GM13977 (cell line): ENCODE data around the gene ASTL.

Experiments used
- DNase-seq: peaks from one replicate; pipeline ENCODE4 v3.0.0; 2012; ENCODE audit warnings: low spot score
- in situ Hi-C: fragments of 300-500 bp; cut with MboI; formaldehyde crosslinking; loops from one replicate; pipeline ENCODE4 v1.12.0; 2022; ENCODE audit warnings: low sequenced_read_pairs, low pct_unique_long_range_greater_than_20kb, mixed read lengths, inconsistent platforms; ENCODE audit not compliant: unreplicated experiment
- TF ChIP-seq, protein P1 (sequence below): IDR thresholded peaks from 2 replicates; pipeline ENCODE4 v1.5.1; 2012; ENCODE audit warnings: mild to moderate bottlenecking, control low read depth; ENCODE audit not compliant: insufficient read depth; ENCODE audit errors: extremely low read depth, missing control alignments

Gene ASTL

DNA sequence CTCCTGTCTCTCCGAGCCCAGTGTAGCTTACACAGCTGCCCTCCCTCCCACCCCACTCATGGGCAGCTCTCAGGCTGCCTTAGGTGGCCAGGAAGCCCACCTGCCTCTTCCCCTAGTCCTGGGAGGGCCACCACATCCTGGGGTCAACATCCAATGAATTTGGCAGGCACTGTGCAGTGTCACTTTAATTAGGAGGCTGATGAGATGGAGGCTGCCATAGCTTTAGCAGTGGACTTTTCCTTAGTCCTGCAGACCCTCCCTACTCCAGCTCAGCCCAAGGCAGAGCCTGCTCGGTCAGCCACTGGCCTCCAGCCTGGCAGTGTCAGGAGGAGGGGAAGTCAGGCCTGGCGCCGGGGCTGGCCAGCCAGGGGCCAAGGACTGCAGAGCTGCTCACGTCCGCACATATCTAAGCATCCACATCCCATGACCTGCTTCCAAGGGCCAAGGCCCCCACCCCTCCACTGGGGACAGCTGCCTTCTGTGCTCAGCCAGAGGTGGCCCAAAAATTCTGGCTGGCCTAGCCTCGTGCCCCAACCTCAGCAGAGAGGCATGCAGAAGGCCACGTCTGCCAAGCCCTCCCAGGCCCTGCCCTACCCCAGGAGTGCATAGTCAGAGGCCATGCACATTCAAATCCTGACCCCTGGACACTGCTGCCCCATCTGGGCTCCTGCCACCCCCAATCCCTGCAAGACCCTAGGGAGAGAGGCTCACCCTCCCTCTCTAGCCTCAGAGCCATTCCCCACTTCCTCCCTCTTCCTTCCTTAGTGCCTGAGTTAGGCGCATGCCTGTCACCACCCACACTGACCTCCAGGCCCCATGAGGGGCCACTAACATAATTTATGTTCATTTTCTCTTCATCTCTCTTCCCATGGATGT is 55.0 kb downstream of the ASTL start:
- TF ChIP-seq, protein P1, sequence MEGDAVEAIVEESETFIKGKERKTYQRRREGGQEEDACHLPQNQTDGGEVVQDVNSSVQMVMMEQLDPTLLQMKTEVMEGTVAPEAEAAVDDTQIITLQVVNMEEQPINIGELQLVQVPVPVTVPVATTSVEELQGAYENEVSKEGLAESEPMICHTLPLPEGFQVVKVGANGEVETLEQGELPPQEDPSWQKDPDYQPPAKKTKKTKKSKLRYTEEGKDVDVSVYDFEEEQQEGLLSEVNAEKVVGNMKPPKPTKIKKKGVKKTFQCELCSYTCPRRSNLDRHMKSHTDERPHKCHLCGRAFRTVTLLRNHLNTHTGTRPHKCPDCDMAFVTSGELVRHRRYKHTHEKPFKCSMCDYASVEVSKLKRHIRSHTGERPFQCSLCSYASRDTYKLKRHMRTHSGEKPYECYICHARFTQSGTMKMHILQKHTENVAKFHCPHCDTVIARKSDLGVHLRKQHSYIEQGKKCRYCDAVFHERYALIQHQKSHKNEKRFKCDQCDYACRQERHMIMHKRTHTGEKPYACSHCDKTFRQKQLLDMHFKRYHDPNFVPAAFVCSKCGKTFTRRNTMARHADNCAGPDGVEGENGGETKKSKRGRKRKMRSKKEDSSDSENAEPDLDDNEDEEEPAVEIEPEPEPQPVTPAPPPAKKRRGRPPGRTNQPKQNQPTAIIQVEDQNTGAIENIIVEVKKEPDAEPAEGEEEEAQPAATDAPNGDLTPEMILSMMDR, result no peak
- no peak for DNase-seq
- in situ Hi-C loops, result no loop called here

DNA sequence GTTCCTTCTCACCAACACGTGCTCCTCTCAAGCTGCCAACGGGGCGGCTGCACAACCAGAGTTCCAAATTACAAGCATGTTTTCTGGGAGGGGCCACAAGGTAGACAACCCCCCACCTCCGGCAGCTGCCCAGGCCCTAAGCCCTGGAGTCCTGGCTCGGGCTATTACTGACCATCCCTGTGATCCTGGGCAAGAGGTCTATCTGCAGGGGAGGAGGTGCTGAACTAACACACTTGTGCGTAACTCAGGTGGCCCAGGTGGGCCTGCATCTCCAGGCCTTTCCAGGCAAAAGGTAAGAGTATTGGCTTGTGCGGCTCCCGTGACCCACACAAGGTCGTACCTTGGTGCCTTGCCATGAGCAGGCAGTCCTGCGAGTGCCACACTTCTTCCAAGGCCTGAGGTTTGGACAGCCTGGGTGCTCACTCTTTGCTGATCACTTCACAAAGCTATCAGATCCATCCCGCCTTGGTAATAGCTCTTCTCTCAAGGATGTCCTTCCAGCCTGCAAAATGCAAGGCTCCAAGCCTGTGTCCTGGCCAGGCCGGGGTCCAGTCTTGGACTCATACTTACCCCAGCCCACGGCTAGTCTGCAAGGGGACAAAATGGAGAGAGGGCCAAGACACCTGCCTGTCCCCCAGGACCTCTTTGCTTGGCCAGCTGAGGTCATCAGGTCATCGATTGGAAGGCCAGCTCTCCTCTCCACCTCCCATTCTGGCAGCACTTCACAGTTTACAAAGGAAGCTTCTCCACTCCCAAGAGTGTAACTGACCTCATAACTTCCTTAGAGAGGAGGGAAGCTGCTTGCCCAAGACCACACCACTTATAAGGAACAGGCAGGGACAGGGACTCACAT is 55.9 kb downstream of the ASTL start:
- no peak for DNase-seq
- TF ChIP-seq, protein P1, result no peak
- in situ Hi-C loops, result no loop called here

DNA sequence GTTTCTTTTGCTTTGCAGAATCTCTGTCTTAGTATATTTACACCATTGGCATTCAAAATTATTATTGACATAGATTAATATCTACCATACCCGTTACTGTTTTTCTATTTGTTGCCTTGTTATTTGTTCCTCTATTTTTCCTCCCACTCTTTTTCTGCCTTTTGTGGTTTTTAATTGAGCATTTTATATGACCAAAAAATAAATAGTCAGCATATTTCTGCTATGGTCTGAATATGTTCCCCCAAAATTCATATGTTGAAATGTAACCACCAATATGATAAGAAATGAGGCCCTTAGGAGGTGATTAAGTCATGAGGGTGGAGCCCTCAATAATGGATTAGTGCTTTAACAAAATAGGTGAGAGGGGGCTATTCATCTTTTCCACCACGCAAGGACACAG is 57.3 kb downstream of the ASTL start:
- TF ChIP-seq, protein P1, result no peak
- in situ Hi-C loops, result no loop called here
- no peak for DNase-seq

DNA sequence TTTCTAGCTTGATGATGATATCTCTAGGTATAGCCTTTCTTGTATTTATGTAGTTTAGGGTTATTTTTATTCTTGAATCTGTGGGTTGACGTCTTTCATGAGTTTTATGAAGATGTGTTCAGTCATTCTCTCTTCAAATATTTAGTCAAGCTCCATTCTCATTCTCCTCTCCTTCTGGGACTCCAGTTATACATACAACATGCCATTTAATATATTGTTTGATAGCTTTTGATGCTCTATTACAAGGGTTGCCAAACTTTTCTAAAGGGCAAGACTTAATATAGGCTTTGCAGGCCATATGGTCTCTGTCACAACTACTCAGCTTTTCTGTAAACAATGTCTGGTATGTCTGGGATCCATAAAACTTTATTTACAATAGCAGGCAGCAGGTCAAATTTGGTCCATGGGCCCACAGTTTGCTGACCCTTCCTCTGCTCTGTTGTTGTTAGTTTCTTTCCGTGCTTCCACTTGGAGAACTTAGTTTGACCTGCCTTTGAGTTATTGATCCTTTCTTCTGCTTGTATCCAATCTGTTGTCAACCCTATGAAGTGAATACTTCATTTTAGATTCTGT is 63.0 kb downstream of the ASTL start:
- DNase-seq, result no peak
- TF ChIP-seq, protein P1, result no peak
- in situ Hi-C loops, result no loop called here

DNA sequence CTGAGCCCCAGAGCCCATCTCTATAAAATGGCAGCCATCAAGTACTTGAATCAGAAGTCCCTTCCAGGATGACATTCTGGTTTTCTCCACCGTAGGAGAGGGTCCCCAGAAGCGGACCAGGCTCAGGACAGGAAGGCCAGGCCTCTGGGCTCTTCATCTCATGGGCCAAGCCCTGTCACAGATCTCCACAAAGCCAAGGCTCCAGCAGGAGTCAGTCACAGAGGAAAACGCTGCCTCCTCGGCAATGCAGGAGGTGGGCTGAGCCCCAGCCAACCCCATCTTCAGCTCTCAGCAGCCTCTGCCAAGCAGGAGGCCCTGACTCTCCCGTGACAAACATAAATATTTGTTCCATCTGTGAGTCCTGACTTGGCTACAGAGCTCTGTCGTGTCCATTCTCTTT is 64.1 kb downstream of the ASTL start:
- in situ Hi-C loops, result loop anchor here (25.0 kb wide), 1 partner anchor 1588 kb away; the partner anchor contains the start of genes ACTR1B and C2orf92
- TF ChIP-seq, protein P1, result no peak

DNA sequence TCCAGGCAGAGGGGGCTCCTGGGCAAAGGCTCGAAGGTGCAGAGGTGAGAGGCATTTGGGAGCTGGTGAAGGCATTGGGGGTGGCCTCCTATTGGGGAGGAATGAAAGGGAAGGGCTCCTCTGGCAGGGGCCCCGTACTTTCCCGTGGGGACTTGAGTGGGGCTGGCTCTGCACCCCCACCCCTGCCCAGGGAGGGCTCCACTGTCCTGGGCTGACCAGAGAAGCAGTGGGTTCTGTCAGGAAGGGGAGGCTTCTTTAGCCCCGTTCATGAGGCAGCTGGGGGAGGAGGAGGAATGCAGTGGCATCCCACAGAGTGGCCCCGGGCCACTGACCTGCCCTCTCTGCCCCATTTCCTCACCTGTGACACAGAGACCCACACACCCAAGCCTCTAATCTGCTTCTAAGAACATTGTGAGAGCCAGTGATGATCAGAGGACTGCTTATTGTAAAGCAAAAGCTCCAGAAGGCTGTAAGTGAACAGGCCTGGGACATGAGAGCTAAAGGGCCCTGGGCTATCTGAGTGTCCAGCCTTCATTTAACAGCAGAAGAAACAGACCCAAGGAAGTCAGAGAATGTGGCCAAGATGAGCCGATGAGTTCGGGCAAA is 65.0 kb downstream of the ASTL start:
- in situ Hi-C loops, result loop anchor here (25.0 kb wide), 1 partner anchor 1589 kb away; the partner anchor contains the start of genes ACTR1B and C2orf92
- TF ChIP-seq, protein P1, result no peak
- no peak for DNase-seq

More for the DNA sequence above, 64.1 kb downstream of the ASTL start:
- no peak for DNase-seq
